ENCODE data around the gene FSTL4.

The FSTL4 gene

GRCh38 chr5:133415506-133415905 lies 196.8 kb downstream of the FSTL4 start:
- no peaks in the 10 kb centered on the region for H3K79me2 ChIP-seq (ENCODE audit: low read length)
- no peak overlapping the region for H3K4me3 ChIP-seq (ENCODE audit: low read length)
- H3K27ac ChIP-seq (ENCODE audit: low read length): no peak overlapping the region
- H2AFZ ChIP-seq (ENCODE audit: low read length): no peak overlapping the region
- no peak for TF ChIP-seq CTCF (IDR thresholded peaks at IDR 0.05; ENCODE audit: low read length)
- no peak for TF ChIP-seq EZH2phosphoT487 (IDR thresholded peaks at IDR 0.05; ENCODE audit: low read length)
- TF ChIP-seq EZH2 (optimal IDR thresholded peaks at IDR 0.05; ENCODE audit: low read depth, low read length): no peak
- H3K27me3 ChIP-seq (replicated peaks; ENCODE audit: insufficient read depth, low read length): no peaks in the 10 kb centered on the region
- no peaks in the 10 kb centered on the region for H3K4me1 ChIP-seq (ENCODE audit: low read length)
- H3K9me2 ChIP-seq (replicated peaks; ENCODE audit: insufficient read depth, low read length): no peaks in the 10 kb centered on the region
- DNase-seq: no peak
- H3K4me2 ChIP-seq (ENCODE audit: low read depth, low read length): no peak overlapping the region
- no peaks in the 10 kb centered on the region for H3K36me3 ChIP-seq (replicated peaks; ENCODE audit: insufficient read depth, low read length)
- no peak overlapping the region for H3K9ac ChIP-seq (ENCODE audit: low read length)
- H3F3A ChIP-seq (ENCODE audit: insufficient read depth, low read length): no peaks in the 10 kb centered on the region
- no peaks in the 10 kb centered on the region for H4K20me1 ChIP-seq (ENCODE audit: insufficient read depth, low read length)
- H3K9me3 ChIP-seq (replicated peaks; ENCODE audit: insufficient read depth, low read length): no peaks in the 10 kb centered on the region

GRCh38 chr5:133412661-133413060 lies 199.7 kb downstream of the FSTL4 start:
- DNase-seq: no peak
- H3K27me3 ChIP-seq (replicated peaks; ENCODE audit: insufficient read depth, low read length): no peaks in the 10 kb centered on the region
- no peaks in the 10 kb centered on the region for H3K9me3 ChIP-seq (replicated peaks; ENCODE audit: insufficient read depth, low read length)
- H3F3A ChIP-seq (ENCODE audit: insufficient read depth, low read length): no peaks in the 10 kb centered on the region
- H3K4me1 ChIP-seq (ENCODE audit: low read length): no peaks in the 10 kb centered on the region
- H2AFZ ChIP-seq (ENCODE audit: low read length): no peak overlapping the region
- no peak overlapping the region for H3K27ac ChIP-seq (ENCODE audit: low read length)
- H3K9me2 ChIP-seq (replicated peaks; ENCODE audit: insufficient read depth, low read length): no peaks in the 10 kb centered on the region
- H3K36me3 ChIP-seq (replicated peaks; ENCODE audit: insufficient read depth, low read length): no peaks in the 10 kb centered on the region
- H3K4me2 ChIP-seq (ENCODE audit: low read depth, low read length): no peak overlapping the region
- no peak overlapping the region for H3K9ac ChIP-seq (ENCODE audit: low read length)
- TF ChIP-seq CTCF (IDR thresholded peaks at IDR 0.05; ENCODE audit: low read length): no peak
- no peak for TF ChIP-seq EZH2 (optimal IDR thresholded peaks at IDR 0.05; ENCODE audit: low read depth, low read length)
- no peak for TF ChIP-seq EZH2phosphoT487 (IDR thresholded peaks at IDR 0.05; ENCODE audit: low read length)
- no peak overlapping the region for H3K4me3 ChIP-seq (ENCODE audit: low read length)
- no peaks in the 10 kb centered on the region for H4K20me1 ChIP-seq (ENCODE audit: insufficient read depth, low read length)
- no peaks in the 10 kb centered on the region for H3K79me2 ChIP-seq (ENCODE audit: low read length)

DNA sequence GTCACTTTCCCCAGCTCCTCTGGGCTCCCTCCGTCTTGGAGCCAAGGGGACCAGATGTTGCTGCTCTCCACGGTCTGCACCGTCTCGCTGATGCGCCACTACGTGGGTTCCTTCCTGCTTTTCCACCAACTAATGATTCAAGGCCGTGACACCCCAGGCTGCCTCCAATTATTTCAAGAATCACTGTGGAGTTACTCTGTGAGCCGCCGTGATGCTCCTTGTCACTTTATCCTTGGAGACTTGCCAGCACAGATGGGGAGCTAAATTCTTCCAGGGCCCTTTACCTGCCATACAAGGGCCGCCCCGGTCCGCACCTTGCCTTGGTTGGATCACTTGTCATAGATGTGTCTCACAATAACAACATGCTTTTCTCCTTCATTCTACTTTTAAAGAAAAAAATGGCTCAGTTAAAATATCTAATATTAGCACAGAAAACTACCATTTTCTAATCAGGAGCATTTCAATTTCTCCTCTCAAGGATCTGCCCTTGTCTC lies 202.0 kb downstream of the FSTL4 start:
- Histone ChIP-seq H3K79me2 (ENCODE audit: low read length) (no peaks in the 10 kb centered on the region), H3K9me2 (replicated peaks; ENCODE audit: insufficient read depth, low read length) (no peaks in the 10 kb centered on the region), H3K4me1 (ENCODE audit: low read length) (no peaks in the 10 kb centered on the region), H3F3A (ENCODE audit: insufficient read depth, low read length) (no peaks in the 10 kb centered on the region), H2AFZ (ENCODE audit: low read length) (no peak overlapping the region), H4K20me1 (ENCODE audit: insufficient read depth, low read length) (no peaks in the 10 kb centered on the region), H3K4me2 (ENCODE audit: low read depth, low read length) (no peak overlapping the region), H3K9me3 (replicated peaks; ENCODE audit: insufficient read depth, low read length) (no peaks in the 10 kb centered on the region), H3K36me3 (replicated peaks; ENCODE audit: insufficient read depth, low read length) (no peaks in the 10 kb centered on the region), H3K4me3 (ENCODE audit: low read length) (no peak overlapping the region), H3K9ac (ENCODE audit: low read length) (no peak overlapping the region), H3K27ac (ENCODE audit: low read length) (no peak overlapping the region), H3K27me3 (replicated peaks; ENCODE audit: insufficient read depth, low read length) (no peaks in the 10 kb centered on the region)
- TF ChIP-seq EZH2phosphoT487 (IDR thresholded peaks at IDR 0.05; ENCODE audit: low read length) (no peak), EZH2 (optimal IDR thresholded peaks at IDR 0.05; ENCODE audit: low read depth, low read length) (no peak), CTCF (IDR thresholded peaks at IDR 0.05; ENCODE audit: low read length) (no peak)
- DNase-seq: no peak
